DMS 273 (cell line): Measurements from ENCODE around the gene ELF3.
"Not testable (repeated sequence)": the region's sequence is repeated elsewhere in the genome, so short reads cannot be mapped to it uniquely, and the experiment has no call there.

Experiments used
- DNase-seq: peaks from one replicate; lab custom pipeline; 2025; ENCODE audit not compliant: unreplicated experiment; lab: John Stamatoyannopoulos, UW

ELF3 gene

GRCh38 chr1:202034149-202034682, 23.8 kb downstream of the ELF3 start:
- no peak for DNase-seq

GRCh38 chr1:202034683-202035462, 24.5 kb downstream of the ELF3 start:
- DNase-seq: peak; percentile 84

- DNase-seq: no peak
Measured at GRCh38 chr1:202036595-202037387, 26.4 kb downstream of the ELF3 start.

- peak; percentile 45 for DNase-seq
Measured at GRCh38 chr1:202037706-202038296, 27.4 kb downstream of the ELF3 start.

- DNase-seq: no peak
Measured at GRCh38 chr1:202038688-202039346, 28.4 kb downstream of the ELF3 start.

- DNase-seq: no peak
Measured at GRCh38 chr1:202045705-202046104, 35.3 kb downstream of the ELF3 start.

- DNase-seq: no peak
Measured at GRCh38 chr1:202046227-202046626, 35.8 kb downstream of the ELF3 start.

GRCh38 chr1:202046748-202047708, 36.6 kb downstream of the ELF3 start:
- DNase-seq: no peak

- no peak for DNase-seq
Measured at GRCh38 chr1:202047977-202048376, 37.6 kb downstream of the ELF3 start.

GRCh38 chr1:202049129-202049528, 38.7 kb downstream of the ELF3 start:
- DNase-seq: no peak

GRCh38 chr1:202054094-202054493, 43.7 kb downstream of the ELF3 start:
- DNase-seq: no peak

GRCh38 chr1:202054673-202055072, 44.3 kb downstream of the ELF3 start:
- not testable (repeated sequence) for DNase-seq

- DNase-seq: peak; percentile 68
Measured at GRCh38 chr1:202056644-202057334, 46.4 kb downstream of the ELF3 start.

GRCh38 chr1:202057335-202057704, 46.9 kb downstream of the ELF3 start:
- not testable (repeated sequence) for DNase-seq

GRCh38 chr1:202058001-202058908, 47.9 kb downstream of the ELF3 start:
- DNase-seq: no peak

GRCh38 chr1:202061055-202061454, 50.7 kb downstream of the ELF3 start:
- DNase-seq: no peak

GRCh38 chr1:202061787-202062186, 51.4 kb downstream of the ELF3 start:
- not testable (repeated sequence) for DNase-seq

- not testable (repeated sequence) for DNase-seq
Measured at GRCh38 chr1:202062636-202063035, 52.2 kb downstream of the ELF3 start.
